ENCODE results near the gene SPATS2.

SPATS2 gene

GRCh38 chr12:49366652-49367380, 446 bp upstream of the SPATS2 start (continued):
- TF ChIP-seq ZNF670 (tag by site-specific recombination; IDR thresholded peaks at IDR 0.05; ENCODE audit: low read depth) (no peak), HOXC10 (CRISPR knock-in tag; IDR thresholded peaks at IDR 0.05) (peak; percentile 62; the same call in 1 of the 2 replicates), MYNN (tag by site-specific recombination; IDR thresholded peaks at IDR 0.05; ENCODE audit: borderline replicate concordance) (no peak), ZNF626 (tag by site-specific recombination; IDR thresholded peaks at IDR 0.05) (no peak), ZNF843 (tag by site-specific recombination; IDR thresholded peaks at IDR 0.05) (no peak; the same call in 1 of the 2 replicates), MZF1 (tag by site-specific recombination; IDR thresholded peaks at IDR 0.05; ENCODE audit: borderline replicate concordance) (no peak), HOXD13 (CRISPR knock-in tag; IDR thresholded peaks at IDR 0.05; ENCODE audit: borderline replicate concordance) (no peak), BCL11B (tag by site-specific recombination; IDR thresholded peaks at IDR 0.05; ENCODE audit: low read depth) (no peak), ZNF791 (tag by site-specific recombination; IDR thresholded peaks at IDR 0.05) (no peak), ZNF544 (tag by site-specific recombination; IDR thresholded peaks at IDR 0.05) (no peak), ZNF521 (tag by site-specific recombination; IDR thresholded peaks at IDR 0.05) (no peak), ZNF16 (tag by site-specific recombination; IDR thresholded peaks at IDR 0.05; ENCODE audit: low read depth) (no peak), ZNF140 (tag by site-specific recombination; IDR thresholded peaks at IDR 0.05) (no peak), ZSCAN18 (tag by site-specific recombination; IDR thresholded peaks at IDR 0.05) (no peak), KLF10 (tag by site-specific recombination; IDR thresholded peaks at IDR 0.05) (peak; percentile 71; the same call in 1 of the 2 replicates), ZNF571 (tag by site-specific recombination; IDR thresholded peaks at IDR 0.05) (no peak), OSR2 (tag by site-specific recombination; IDR thresholded peaks at IDR 0.05) (no peak), ZNF501 (tag by site-specific recombination; IDR thresholded peaks at IDR 0.05) (peak; percentile 96), SETDB1 (IDR thresholded peaks at IDR 0.05; ENCODE audit: insufficient read length, low read length) (no peak), ZNF549 (tag by site-specific recombination; IDR thresholded peaks at IDR 0.05) (no peak), INSM2 (tag by site-specific recombination; IDR thresholded peaks at IDR 0.05) (peak; percentile 72; the same call in 1 of the 2 replicates), ZNF221 (tag by site-specific recombination; IDR thresholded peaks at IDR 0.05; ENCODE audit: borderline replicate concordance) (no peak), ZNF138 (tag by site-specific recombination; IDR thresholded peaks at IDR 0.05; ENCODE audit: borderline replicate concordance) (no peak), ATF2 (tag by site-specific recombination; IDR thresholded peaks at IDR 0.05; ENCODE audit: low read depth) (no peak), ZNF266 (tag by site-specific recombination; IDR thresholded peaks at IDR 0.05; ENCODE audit: low read depth) (no peak), SCRT1 (tag by site-specific recombination; IDR thresholded peaks at IDR 0.05; ENCODE audit: borderline replicate concordance) (no peak), RBAK (tag by site-specific recombination; IDR thresholded peaks at IDR 0.05) (no peak)
- TF ChIP-seq, protein P1, sequence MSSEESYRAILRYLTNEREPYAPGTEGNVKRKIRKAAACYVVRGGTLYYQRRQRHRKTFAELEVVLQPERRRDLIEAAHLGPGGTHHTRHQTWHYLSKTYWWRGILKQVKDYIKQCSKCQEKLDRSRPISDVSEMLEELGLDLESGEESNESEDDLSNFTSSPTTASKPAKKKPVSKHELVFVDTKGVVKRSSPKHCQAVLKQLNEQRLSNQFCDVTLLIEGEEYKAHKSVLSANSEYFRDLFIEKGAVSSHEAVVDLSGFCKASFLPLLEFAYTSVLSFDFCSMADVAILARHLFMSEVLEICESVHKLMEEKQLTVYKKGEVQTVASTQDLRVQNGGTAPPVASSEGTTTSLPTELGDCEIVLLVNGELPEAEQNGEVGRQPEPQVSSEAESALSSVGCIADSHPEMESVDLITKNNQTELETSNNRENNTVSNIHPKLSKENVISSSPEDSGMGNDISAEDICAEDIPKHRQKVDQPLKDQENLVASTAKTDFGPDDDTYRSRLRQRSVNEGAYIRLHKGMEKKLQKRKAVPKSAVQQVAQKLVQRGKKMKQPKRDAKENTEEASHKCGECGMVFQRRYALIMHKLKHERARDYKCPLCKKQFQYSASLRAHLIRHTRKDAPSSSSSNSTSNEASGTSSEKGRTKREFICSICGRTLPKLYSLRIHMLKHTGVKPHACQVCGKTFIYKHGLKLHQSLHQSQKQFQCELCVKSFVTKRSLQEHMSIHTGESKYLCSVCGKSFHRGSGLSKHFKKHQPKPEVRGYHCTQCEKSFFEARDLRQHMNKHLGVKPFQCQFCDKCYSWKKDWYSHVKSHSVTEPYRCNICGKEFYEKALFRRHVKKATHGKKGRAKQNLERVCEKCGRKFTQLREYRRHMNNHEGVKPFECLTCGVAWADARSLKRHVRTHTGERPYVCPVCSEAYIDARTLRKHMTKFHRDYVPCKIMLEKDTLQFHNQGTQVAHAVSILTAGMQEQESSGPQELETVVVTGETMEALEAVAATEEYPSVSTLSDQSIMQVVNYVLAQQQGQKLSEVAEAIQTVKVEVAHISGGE (tag by site-specific recombination; conservative IDR thresholded peaks at IDR 0.05; ENCODE audit: low read depth), result peak; percentile 68; the same call in 1 of the 2 replicates
- TF ChIP-seq, protein P2, sequence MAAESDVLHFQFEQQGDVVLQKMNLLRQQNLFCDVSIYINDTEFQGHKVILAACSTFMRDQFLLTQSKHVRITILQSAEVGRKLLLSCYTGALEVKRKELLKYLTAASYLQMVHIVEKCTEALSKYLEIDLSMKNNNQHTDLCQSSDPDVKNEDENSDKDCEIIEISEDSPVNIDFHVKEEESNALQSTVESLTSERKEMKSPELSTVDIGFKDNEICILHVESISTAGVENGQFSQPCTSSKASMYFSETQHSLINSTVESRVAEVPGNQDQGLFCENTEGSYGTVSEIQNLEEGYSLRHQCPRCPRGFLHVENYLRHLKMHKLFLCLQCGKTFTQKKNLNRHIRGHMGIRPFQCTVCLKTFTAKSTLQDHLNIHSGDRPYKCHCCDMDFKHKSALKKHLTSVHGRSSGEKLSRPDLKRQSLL (tag by site-specific recombination; IDR thresholded peaks at IDR 0.05), result no peak
- TF ChIP-seq, protein P3, sequence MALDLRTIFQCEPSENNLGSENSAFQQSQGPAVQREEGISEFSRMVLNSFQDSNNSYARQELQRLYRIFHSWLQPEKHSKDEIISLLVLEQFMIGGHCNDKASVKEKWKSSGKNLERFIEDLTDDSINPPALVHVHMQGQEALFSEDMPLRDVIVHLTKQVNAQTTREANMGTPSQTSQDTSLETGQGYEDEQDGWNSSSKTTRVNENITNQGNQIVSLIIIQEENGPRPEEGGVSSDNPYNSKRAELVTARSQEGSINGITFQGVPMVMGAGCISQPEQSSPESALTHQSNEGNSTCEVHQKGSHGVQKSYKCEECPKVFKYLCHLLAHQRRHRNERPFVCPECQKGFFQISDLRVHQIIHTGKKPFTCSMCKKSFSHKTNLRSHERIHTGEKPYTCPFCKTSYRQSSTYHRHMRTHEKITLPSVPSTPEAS (tag by site-specific recombination; IDR thresholded peaks at IDR 0.05), result no peak
